ENCODE measurements around the gene CBARP. TPM values are rescaled to one million over a fixed set of nuclear protein-coding genes. Genes with fewer than 3 reads are reported as not detected.
A peak's percentile ranks its signal among the peaks of the same experiment; 100 is the strongest.

The CBARP gene
- total RNA-seq, 4 donors from 2014 or later, result 0.58 to 1.0 (median 0.99) TPM; not detected in 1

- DNase-seq (ENCODE audit: extremely low spot score), result no peak
- WGBS, result 65% methylated on average over 18 of the region's 26 CpGs
- peak overlapping the region; percentile 22 to 44 (median 31) for H3K4me3 ChIP-seq
- TF ChIP-seq POLR2AphosphoS5 (IDR thresholded peaks at IDR 0.05) (peak; percentile 95), CTCF (IDR thresholded peaks at IDR 0.05) (no peak), POLR2A (IDR thresholded peaks at IDR 0.05; ENCODE audit: low read depth) (peak; percentile 45), EP300 (IDR thresholded peaks at IDR 0.05) (peak; percentile 77)
- intact Hi-C loops (cut with DNase I), result no loop called here
- H3K36me3 ChIP-seq, result peaks cover 0 to 8% (median 6%) of the 10 kb centered on the region in 4 donors
- H3K4me1 ChIP-seq, result peaks cover 65 to 77% (median 69%) of the 10 kb centered on the region in 4 donors
- H3K9me3 ChIP-seq, result no peaks in the 10 kb centered on the region
- peaks cover 0 to 3% (median 0%) of the 10 kb centered on the region in 4 donors for H3K27me3 ChIP-seq
- peak overlapping the region; percentile 91 to 100 (median 100) for H3K27ac ChIP-seq (replicated peaks in 1 of 4)
These were observed 7.9 kb upstream of the CBARP start for GRCh38 chr19:1245494-1246264.

GRCh38 chr19:1244693-1245451, 7.1 kb upstream of the CBARP start:
- H3K4me3 ChIP-seq, result peak overlapping the region; percentile 22 to 44 (median 31)

GRCh38 chr19:1243768-1244692, 6.2 kb upstream of the CBARP start:
- Histone ChIP-seq H3K36me3 (peaks cover 0 to 3% (median 0%) of the 10 kb centered on the region in 4 donors), H3K27ac (replicated peaks in 1 of 4) (peak overlapping the region; percentile 91 to 100 (median 100)), H3K9me3 (no peaks in the 10 kb centered on the region), H3K27me3 (no peaks in the 10 kb centered on the region), H3K4me3 (peak overlapping the region; percentile 22 to 44 (median 31)), H3K4me1 (peaks cover 74 to 89% (median 82%) of the 10 kb centered on the region in 4 donors)
- WGBS, result 86% methylated on average over 12 of the region's 33 CpGs
- TF ChIP-seq EP300 (IDR thresholded peaks at IDR 0.05) (no peak), CTCF (IDR thresholded peaks at IDR 0.05) (peak in 2 of 3 experiments; percentile 98 to 99), POLR2AphosphoS5 (IDR thresholded peaks at IDR 0.05) (peak; percentile 40 to 81), POLR2A (IDR thresholded peaks at IDR 0.05; ENCODE audit: low read depth) (peak; percentile 15)
- no peak for DNase-seq (ENCODE audit: extremely low spot score)
- intact Hi-C loops (cut with DNase I), result loop anchor here (1.0 kb wide), 1 partner anchor 23 kb away; no protein-coding TSS in a partner anchor

More at GRCh38 chr19:1244693-1245451, 7.1 kb upstream of the CBARP start:
- H3K27me3 ChIP-seq, result peaks cover 0 to 3% (median 0%) of the 10 kb centered on the region in 4 donors
- no peak for DNase-seq (ENCODE audit: extremely low spot score)
- peaks cover 71 to 81% (median 77%) of the 10 kb centered on the region in 4 donors for H3K4me1 ChIP-seq
- H3K27ac ChIP-seq (replicated peaks in 1 of 4), result peak overlapping the region; percentile 91 to 100 (median 100)
- 67% methylated on average over 1 of the region's 31 CpGs for WGBS
- TF ChIP-seq CTCF (IDR thresholded peaks at IDR 0.05) (no peak), POLR2AphosphoS5 (IDR thresholded peaks at IDR 0.05) (peak; percentile 24 to 57)
- intact Hi-C loops (cut with DNase I), result loop anchor here (1.0 kb wide), 1 partner anchor 22 kb away; no protein-coding TSS in a partner anchor
- peaks cover 0 to 3% (median 1%) of the 10 kb centered on the region in 4 donors for H3K36me3 ChIP-seq
- no peaks in the 10 kb centered on the region for H3K9me3 ChIP-seq

GRCh38 chr19:1241417-1242095, 3.8 kb upstream of the CBARP start, which contains the start of gene ATP5F1D:
Gene ATP5F1D, plus strand, starts transcription at chr19:1241751. Its CDS starts 100 bp downstream, at chr19:1241851.
- DNase-seq (ENCODE audit: extremely low spot score), result peak; percentile 97
- TF ChIP-seq EP300 (IDR thresholded peaks at IDR 0.05) (no peak), POLR2AphosphoS5 (IDR thresholded peaks at IDR 0.05) (peak; percentile 92 to 98), CTCF (IDR thresholded peaks at IDR 0.05) (peak in 1 of 3 experiments; percentile 22), POLR2A (IDR thresholded peaks at IDR 0.05; ENCODE audit: low read depth) (peak; percentile 18)
- 0% methylated on average over 12 of the region's 79 CpGs for WGBS
- intact Hi-C loops (cut with DNase I), result no loop called here
- Histone ChIP-seq H3K27me3 (peaks cover 0 to 9% (median 2%) of the 10 kb centered on the region in 4 donors), H3K27ac (replicated peaks in 1 of 4) (peak within 1 kb of the TSS; percentile 91 to 100 (median 100)), H3K4me1 (peaks cover 75 to 93% (median 86%) of the 10 kb centered on the region in 4 donors), H3K9me3 (no peaks in the 10 kb centered on the region), H3K4me3 (peak within 1 kb of the TSS; percentile 81 to 94 (median 83)), H3K36me3 (peaks cover 0 to 3% (median 0%) of the 10 kb centered on the region in 4 donors)

All from esophagus muscularis mucosa (tissue), 4 donors.